BE2C (cell line): ENCODE measurements around the gene ADAD2.

Experiments
- DNase-seq: peaks from one replicate; pipeline ENCODE4 v3.0.0-alpha.2; 2020
- H3K27me3 ChIP-seq: fragments of 250-450 bp; sonication (Bioruptor Pico); 2 replicates; pipeline ENCODE4 v1.5.1; 2020; ENCODE audit warnings: mild to moderate bottlenecking
- H3K36me3 ChIP-seq: fragments of 250-450 bp; sonication (Bioruptor Pico); 2 replicates; pipeline ENCODE4 v1.5.1; 2020; ENCODE audit warnings: mild to moderate bottlenecking
- H3K4me1 ChIP-seq: fragments of 250-450 bp; sonication (Bioruptor Pico); 2 replicates; pipeline ENCODE4 v1.5.1; 2020
- H3K4me3 ChIP-seq: 2 replicates; pipeline ENCODE4 v1.5.1; 2011; ENCODE audit warnings: low read depth, low read length
- H3K9me3 ChIP-seq: fragments of 250-450 bp; sonication (Bioruptor Pico); 2 replicates; pipeline ENCODE4 v1.5.1; 2020
- TF ChIP-seq, protein P1 (sequence below): IDR thresholded peaks from 2 replicates; pipeline ENCODE4 v1.5.1; 2012; ENCODE audit warnings: mild to moderate bottlenecking, low read depth, low read length

The ADAD2 gene

DNA sequence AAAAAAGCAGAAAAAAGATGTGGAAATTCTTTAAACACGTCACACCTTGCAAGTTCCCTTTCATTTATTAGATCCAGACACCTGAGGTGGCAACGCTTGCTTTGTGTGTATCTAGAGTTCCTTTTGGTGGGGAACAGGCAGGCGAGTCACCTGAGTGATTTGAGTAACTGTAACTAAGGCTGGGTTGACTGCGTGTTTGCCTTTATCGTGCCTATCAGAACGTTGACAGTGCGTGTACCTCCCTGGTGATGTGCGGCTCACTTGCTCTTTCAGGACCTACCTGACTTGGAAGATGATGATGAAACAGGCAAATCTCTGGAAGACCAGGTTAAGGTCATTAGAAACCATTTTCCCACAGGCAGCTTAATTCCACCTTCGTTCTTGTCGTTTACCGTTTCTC lies 16.6 kb upstream of the ADAD2 start:
- no peak for DNase-seq
- H3K36me3 ChIP-seq: peaks cover 7% of the 10 kb centered on the region; the same call in 1 of the 2 replicates
- TF ChIP-seq, protein P1, sequence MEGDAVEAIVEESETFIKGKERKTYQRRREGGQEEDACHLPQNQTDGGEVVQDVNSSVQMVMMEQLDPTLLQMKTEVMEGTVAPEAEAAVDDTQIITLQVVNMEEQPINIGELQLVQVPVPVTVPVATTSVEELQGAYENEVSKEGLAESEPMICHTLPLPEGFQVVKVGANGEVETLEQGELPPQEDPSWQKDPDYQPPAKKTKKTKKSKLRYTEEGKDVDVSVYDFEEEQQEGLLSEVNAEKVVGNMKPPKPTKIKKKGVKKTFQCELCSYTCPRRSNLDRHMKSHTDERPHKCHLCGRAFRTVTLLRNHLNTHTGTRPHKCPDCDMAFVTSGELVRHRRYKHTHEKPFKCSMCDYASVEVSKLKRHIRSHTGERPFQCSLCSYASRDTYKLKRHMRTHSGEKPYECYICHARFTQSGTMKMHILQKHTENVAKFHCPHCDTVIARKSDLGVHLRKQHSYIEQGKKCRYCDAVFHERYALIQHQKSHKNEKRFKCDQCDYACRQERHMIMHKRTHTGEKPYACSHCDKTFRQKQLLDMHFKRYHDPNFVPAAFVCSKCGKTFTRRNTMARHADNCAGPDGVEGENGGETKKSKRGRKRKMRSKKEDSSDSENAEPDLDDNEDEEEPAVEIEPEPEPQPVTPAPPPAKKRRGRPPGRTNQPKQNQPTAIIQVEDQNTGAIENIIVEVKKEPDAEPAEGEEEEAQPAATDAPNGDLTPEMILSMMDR: no peak
- H3K4me1 ChIP-seq: peaks cover 2% of the 10 kb centered on the region; the same call in 1 of the 2 replicates
- H3K9me3 ChIP-seq: no peaks in the 10 kb centered on the region
- no peak overlapping the region for H3K4me3 ChIP-seq
- H3K27me3 ChIP-seq: peaks cover 3% of the 10 kb centered on the region; the same call in 1 of the 2 replicates

DNA sequence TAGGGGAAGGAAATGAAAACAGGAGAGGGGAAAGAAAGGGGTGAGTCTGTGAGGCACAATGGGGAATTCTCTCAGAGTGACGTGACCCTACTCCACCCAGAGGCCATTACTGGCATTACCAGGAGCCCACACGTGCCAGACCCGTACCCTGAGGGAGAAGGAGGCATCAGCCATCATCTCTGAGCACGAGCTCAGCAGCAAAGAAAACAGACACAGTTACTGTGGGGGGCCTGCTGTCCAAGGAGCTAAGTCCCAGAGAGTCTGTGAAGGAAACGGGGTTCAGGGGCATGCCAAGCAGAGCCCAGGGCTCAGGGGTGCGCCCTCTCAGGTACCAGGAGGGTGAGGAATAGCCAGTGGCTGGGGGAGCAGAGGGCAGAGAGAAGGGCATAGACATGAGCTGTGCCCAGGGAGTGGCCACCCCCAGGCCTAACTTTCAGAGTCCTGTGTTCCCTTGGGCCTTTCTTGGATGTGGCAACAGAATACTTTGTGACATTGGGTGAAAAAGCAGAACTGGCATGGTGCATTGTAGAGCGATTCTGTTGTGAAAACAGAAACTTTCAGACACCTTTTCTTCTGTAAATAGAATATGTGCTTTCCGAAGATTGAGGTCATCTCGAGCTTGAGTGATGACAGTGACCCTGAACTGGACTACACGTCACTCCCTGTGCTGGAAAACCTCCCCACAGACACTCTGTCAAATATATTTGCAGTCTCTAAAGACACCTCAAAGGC lies 15.4 kb upstream of the ADAD2 start:
- Histone ChIP-seq H3K36me3 (peaks cover 15% of the 10 kb centered on the region; the same call in 1 of the 2 replicates), H3K9me3 (no peaks in the 10 kb centered on the region), H3K4me1 (peaks cover 2% of the 10 kb centered on the region; the same call in 1 of the 2 replicates), H3K4me3 (no peak overlapping the region), H3K27me3 (peaks cover 3% of the 10 kb centered on the region; the same call in 1 of the 2 replicates)
- TF ChIP-seq, protein P1: peak; percentile 69
- DNase-seq: peak; percentile 73

- Histone ChIP-seq H3K9me3 (no peaks in the 10 kb centered on the region), H3K27me3 (peaks cover 3% of the 10 kb centered on the region; the same call in 1 of the 2 replicates), H3K36me3 (peaks cover 22% of the 10 kb centered on the region), H3K4me3 (no peak overlapping the region), H3K4me1 (peaks cover 2% of the 10 kb centered on the region; the same call in 1 of the 2 replicates)
- TF ChIP-seq, protein P1: no peak
- no peak for DNase-seq
These were observed 14.5 kb upstream of the ADAD2 start for GRCh38 chr16:84176192-84177053.

DNA sequence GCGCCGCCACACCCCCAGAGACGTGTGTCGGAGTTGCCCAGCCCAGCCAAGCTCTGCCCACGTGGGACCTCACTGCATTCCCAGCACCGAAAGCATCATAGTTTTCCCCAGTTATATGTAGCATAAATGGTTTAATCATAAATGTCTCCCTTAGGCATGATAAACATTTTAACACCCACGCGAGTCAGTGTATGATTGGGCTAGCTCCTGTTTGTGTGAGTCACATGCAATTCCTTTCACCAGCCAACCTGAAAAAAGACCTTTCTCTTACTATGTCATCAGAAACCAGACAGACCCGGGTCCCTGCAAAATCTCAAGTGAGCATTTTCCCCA lies 13.2 kb upstream of the ADAD2 start:
- Histone ChIP-seq H3K27me3 (peaks cover 3% of the 10 kb centered on the region; the same call in 1 of the 2 replicates), H3K4me1 (peaks cover 2% of the 10 kb centered on the region; the same call in 1 of the 2 replicates), H3K36me3 (peaks cover 35% of the 10 kb centered on the region), H3K4me3 (no peak overlapping the region), H3K9me3 (no peaks in the 10 kb centered on the region)
- DNase-seq: no peak
- TF ChIP-seq, protein P1: no peak

GRCh38 chr16:84178146-84178765 lies 12.7 kb upstream of the ADAD2 start:
- Histone ChIP-seq H3K27me3 (peaks cover 3% of the 10 kb centered on the region; the same call in 1 of the 2 replicates), H3K9me3 (no peaks in the 10 kb centered on the region), H3K4me1 (peaks cover 2% of the 10 kb centered on the region; the same call in 1 of the 2 replicates), H3K4me3 (no peak overlapping the region), H3K36me3 (peaks cover 40% of the 10 kb centered on the region)
- TF ChIP-seq, protein P1: no peak
- no peak for DNase-seq
